Peyer's patch (tissue), 4 donors: ENCODE results near the gene AXDND1.

Experiments
- CTCF ChIP-seq, 6 experiments: fragments of 450-650 bp in 4 of 6; fragments of 200-600 bp in 2 of 6; sonication (generic) in 1 of 6; IDR thresholded peaks; one replicate each; pipeline ENCODE4 v1.5.1; 2017 to 2019; ENCODE audit warnings: antibody characterized with exemption in 6 of 6, mild to moderate bottlenecking in 3 of 6, moderate library complexity in 1 of 6
- POLR2A ChIP-seq, 2 donors: fragments of 450-650 bp; IDR thresholded peaks; one replicate each; pipeline ENCODE4 v1.5.1; 2017; ENCODE audit warnings: antibody characterized with exemption in 2 of 2, mild to moderate bottlenecking in 2 of 2, moderate library complexity in 2 of 2

GRCh38 chr1:179365342-179366092 lies at the start of gene AXDND1:
- TF ChIP-seq CTCF (IDR thresholded peaks at IDR 0.05): no peak
- no peak for TF ChIP-seq POLR2A (IDR thresholded peaks at IDR 0.05)
